ENCODE results near the gene MPI. TPM values are rescaled to one million over a fixed set of nuclear protein-coding genes. Genes with fewer than 3 reads are reported as not detected.
"Not testable (repeated sequence)": the region's sequence is repeated elsewhere in the genome, so short reads cannot be mapped to it uniquely, and the experiment has no call there.

The MPI gene
- total RNA-seq, 2 donors from 2014 or later: 22.4 to 26.5 TPM

DNA sequence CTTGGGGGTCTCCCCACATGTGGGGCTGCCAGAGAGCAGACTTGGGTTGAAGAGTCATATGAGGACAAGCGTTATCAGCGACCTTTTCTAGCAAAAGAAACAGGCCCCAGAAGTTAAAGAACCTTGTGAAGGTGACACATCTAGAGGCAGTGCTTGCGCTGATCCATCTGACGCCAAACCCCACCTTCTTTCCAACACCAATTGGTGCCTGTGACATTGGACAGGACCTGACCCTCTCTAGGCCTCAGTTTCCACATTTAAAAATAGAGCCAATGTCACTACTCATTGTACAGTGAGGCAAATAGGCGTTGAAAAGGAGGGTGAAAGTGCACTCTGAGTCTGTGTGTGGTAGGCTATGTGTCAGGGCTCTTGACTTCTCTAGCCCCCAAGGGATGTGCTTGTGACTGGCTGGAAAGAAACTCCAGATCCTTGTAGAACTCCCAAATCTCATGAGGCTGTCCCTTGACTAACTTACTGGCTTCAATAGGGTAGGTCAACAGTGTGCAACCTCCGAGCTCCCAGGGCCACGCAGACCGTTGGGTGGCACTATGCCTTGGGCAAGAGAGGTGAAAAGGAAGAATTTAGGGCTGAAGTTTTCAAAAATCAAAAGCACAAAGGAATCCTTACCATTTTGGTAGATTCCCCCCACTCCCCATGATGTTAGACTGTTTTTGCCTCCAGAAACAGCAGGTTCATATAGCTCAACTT lies 17.5 kb downstream of the MPI start:
- intact Hi-C loops (cut with DNase I): no loop called here

DNA sequence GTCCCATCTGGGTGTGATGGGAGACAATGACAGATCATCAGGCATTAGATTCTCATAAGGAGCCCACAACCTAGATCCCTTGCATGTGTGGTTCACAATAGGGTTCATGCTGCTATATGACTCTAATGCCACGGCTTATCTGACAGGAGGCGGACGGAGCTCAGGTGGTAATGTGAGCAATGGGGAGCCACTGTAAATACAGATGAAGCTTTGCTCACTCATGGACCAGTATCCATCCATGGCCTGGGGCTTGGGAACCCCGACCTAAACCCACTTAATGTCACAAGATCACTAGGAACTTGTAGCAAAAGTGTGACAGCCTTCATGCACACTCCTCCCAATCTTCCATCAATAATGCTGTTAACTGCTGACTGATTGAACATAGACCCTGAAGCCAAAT lies 18.8 kb downstream of the MPI start:
- intact Hi-C loops (cut with DNase I): no loop called here
- no peak for DNase-seq (ENCODE audit: low spot score)

More for the DNA sequence above, 17.5 kb downstream of the MPI start:
- no peak for DNase-seq (ENCODE audit: low spot score)

DNA sequence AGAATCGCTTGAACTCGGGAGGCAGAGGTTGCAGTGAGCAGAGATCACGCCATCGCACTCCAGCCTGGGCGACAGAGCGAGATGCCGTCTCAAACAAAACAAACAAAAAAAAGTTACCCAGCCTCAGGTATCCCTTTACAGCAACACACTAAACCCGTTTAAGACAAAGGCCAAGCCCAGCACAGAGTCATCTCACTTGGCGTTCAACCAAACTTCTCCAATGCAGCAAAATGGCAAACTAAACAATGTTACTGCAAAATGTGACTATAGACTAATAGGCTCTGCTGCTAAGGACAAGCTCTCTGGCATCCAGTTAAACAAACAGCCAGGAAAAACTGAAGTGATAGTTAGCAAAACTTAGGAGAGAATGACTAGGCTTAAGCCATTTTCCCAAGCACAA lies 23.2 kb downstream of the MPI start:
- no peak for DNase-seq (ENCODE audit: low spot score)
- intact Hi-C loops (cut with DNase I): no loop called here

DNA sequence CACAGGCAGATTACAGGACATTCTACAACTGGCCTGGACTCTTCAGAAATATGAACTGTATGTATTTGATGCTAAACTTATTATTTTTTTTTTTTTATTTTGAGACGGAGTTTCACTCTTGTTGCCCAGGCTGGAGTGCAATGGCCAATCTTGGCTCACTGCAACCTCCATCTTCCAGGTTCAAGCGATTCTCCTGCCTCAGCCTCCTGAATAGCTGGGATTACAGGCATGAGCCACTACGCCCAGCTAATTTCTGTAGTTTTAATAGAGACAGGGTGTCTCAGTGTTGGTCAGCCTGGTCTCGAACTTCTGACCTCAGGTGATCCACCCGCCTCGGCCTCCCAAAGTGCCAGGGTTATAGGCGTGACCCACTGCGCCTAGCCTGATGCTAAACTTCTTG lies 24.0 kb downstream of the MPI start:
- intact Hi-C loops (cut with DNase I): not testable (repeated sequence)
- DNase-seq (ENCODE audit: low spot score): peak; percentile 8

DNA sequence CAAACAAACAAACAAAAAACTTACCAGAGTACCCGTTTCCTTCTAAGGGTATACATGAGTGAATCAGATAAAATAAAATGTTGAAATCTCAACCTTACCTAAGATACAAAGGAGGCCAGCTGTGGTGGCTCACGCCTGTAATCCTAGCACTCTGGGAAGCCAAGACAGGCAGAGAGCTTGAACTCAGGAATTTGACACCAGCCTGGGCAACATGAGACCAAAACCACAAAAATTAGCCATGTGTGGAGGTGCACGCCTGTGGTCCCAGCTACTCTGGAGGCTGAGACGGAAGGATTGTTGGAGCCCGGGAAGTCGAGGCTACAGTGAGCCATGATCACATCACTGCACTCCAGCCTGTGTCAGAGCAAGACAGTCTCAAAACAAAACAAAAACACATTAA lies 27.8 kb downstream of the MPI start:
- intact Hi-C loops (cut with DNase I): no loop called here

DNA sequence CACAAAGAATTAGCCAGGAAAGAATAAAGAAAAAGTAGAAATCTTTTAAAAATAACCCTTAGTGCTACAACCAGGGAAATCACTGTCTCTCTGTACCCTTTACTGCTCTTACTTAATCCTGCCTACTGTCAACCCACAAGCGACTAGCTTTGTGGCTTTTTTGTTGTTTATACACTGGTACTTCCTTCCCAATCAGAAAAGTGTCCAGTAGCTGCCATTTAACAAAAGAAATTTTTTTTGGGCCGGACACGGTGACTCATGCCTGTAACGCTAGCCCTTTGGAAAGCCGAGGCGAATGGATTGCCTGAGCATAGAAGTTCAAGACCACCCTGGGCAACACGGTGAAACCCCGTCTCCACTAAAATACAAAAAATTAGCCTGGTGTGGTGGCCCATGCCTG lies 30.6 kb downstream of the MPI start:
- peak; percentile 32 for DNase-seq (ENCODE audit: low spot score)
- intact Hi-C loops (cut with DNase I): no loop called here

More for the DNA sequence above, 27.8 kb downstream of the MPI start:
- peak; percentile 7 for DNase-seq (ENCODE audit: low spot score)

DNA sequence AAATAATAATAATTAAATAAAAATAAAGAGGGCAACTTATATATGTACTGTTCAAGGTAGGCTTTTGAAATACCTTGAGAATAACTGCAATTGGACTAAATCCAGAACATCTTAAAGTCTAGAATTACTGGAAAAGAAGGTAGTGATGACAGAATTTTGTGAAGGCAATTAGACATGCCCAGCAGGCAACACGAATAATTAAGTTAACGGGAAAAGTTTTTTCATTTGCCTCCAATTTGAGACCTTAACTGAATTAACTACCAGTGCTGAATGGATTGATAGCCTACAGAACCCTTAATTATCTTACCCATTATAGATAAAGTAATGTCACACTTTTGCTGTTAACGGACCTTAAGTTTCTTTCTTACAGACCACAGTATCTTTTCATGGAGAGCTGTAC lies 34.7 kb downstream of the MPI start:
- intact Hi-C loops (cut with DNase I): no loop called here
- no peak for DNase-seq (ENCODE audit: low spot score)

DNA sequence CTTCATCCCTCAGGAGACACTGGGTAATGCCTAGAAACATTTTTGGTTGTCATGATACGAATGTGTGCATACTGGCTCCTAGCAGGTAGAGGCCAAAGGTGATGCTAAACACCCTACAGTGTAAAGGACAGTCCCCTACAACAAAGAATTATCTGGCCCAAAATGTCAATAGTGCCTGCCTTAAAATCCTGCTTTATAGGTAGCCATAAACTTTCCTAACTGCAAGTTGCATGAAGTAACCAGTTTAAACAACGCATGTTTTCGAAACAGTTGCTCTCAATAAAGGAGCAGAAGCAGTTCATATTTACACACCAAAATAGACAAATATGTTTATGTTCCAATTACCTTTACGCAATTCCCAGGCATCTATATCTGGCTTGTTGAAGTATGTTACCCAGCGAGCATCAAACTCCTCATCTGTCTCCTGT lies 38.9 kb downstream of the MPI start:
- no peak for DNase-seq (ENCODE audit: low spot score)
- intact Hi-C loops (cut with DNase I): no loop called here

DNA sequence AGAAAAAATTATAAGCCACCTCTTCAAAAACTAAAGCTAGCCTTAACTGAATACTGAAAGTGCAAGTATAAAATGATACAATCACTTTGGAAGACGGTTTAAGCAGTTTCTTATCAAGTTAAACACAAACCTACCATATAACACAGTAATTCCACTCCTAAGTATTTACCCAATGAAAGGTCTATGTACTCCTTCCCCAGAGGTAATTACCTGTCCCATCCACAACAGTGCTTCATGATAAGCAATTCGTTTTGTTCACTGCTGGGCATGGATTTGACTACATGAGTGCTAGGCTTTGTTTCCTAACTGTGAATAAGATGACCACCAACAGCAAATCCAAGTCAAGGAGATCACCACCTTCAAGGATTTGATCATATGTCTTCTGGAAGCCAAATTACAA lies 43.7 kb downstream of the MPI start:
- intact Hi-C loops (cut with DNase I): no loop called here
- DNase-seq (ENCODE audit: low spot score): no peak

DNA sequence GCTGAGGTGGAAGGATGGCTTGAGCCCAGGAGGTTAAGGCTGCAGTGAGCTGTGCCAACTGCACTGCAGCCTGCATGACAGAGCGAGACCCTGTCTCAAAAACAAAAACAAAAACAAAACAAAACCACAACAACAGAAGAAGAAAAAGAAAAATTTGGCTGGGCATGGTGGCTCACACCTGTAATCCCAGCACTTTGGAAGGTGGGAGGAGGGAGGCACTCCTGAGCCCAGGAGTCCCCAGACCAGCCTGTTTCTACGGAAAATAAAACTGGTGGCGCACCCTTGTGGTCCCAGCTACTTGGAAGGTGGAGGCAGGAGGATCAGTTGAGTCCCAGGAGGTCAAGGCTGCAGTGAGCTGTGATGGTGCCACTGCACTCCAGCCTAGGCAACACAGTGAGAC lies 45.4 kb downstream of the MPI start:
- DNase-seq (ENCODE audit: low spot score): peak; percentile 19
- intact Hi-C loops (cut with DNase I): not testable (repeated sequence)

DNA sequence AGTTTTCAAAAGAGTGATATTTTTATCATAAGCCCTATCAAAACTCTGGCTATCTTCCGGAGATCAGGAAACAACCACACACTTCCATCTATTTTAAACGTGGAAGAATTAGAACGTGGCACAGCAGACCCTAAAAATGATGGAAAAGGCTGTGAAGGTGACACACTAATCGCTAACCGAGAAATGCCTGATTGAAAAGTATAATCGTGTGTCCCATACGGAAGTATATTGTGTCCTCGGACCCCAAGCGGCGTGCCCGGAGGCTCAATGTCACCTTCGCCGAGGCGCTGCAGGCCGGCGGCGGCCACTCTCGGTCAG lies 47.4 kb downstream of the MPI start:
- intact Hi-C loops (cut with DNase I): no loop called here
- DNase-seq (ENCODE audit: low spot score): no peak

DNA sequence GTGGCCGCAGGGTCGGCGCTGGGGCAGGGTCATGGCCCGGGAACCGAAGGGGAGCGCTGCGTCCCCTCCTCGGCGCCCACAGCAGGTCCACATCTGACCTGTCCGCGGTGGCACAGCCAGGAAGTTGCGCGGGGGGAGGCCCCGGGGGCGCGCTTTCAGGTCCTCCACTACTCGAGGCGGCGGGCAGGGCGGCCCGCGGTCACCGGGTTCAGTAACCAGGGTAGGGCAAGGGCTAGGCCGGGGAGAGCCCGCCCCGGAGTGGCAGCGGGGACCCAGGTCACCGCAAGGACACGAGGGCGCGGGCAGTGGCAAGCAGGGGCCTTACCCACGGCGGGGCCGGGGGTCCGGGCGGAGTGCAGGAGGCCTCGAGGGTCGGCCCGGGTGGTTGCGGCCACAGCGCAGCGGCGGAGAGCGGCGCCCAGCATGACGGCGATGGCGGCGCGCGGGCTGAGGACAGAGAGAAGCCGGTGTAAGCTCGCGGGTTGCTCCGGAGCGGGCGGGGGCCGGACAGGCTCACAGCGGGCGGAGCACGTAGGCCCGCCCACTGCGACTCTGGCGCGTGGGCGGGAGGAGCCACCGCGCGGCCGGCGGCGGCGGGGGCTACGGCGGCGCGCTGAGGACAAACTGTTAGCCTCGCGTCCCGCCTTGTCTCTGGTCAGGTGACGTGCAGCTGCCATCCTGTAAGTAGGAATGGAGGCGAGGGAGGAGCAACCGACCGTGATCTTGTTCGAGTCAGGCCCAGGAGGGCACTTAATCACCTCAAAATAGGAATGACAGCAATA lies 47.9 kb downstream of the MPI start, which contains the start of gene COX5A:
Gene COX5A, minus strand, starts transcription at position 484 of the 782 bp plus-strand sequence. Its CDS starts 59 bp downstream, at position 425.
- intact Hi-C loops (cut with DNase I): no loop called here
- DNase-seq (ENCODE audit: low spot score): peak; percentile 98

DNA sequence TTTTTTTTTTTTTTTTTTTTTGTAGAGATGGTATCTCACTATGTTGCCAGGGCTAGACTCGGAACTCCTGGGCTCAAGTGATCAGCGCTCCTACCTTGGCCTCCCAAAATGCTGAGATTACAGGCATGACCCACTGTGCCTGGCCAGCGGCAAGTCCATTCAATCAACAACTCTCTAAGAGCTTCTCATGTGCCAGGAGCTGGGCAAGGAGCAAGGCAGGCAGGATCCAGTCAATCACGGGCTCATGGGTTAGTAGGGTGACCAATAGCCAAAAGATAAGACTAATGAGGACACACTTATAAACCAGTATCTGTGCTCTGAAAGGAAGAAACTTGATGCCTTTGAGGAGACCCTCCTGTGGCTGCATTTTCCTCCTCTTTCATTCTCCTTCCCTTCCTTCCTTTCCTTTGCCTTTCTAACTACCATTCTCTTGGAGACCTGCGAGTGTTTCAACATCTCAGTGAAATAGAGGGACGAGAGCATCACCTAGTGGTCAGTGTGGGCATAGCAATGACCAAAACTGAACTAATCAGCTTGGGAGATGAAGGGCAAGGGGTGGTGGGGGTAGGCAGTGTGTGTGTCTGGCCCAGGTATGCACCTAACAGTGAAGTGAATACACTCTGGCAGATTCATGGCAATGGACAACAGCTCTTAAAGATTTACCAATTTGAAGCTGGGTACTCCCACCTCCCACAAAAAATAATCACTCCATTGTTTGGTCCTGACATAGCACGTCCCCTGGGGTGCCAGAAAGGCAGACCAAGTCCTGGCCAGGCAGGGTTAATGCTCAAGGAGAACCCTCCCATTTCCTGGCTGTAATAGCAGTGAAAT lies 60.5 kb downstream of the MPI start:
- intact Hi-C loops (cut with DNase I): loop anchor here (10.0 kb wide), 2 partner anchors 175 to 255 kb away; partner anchors contain the start of gene C15orf39 (in 1 of the 2)
- no peak for DNase-seq (ENCODE audit: low spot score)

DNA sequence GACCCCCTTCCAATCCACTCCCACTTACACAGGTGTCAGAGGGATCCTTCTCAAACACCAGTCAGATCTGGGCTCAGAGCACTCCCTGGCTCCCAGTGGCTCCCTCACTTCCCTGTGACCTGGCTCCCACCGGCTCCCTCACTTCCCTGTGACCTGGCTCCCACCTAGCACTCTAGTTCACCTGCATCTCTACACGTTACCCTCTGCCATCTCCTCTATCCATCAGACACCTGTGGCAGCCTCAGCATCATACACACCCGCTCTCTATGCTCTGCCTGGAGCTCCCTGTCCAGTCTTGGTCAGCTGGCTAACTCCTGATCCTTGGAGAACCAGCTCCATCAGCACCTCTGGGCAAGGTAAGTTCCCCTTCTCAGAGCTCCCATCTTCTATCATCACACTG lies 61.2 kb downstream of the MPI start:
- intact Hi-C loops (cut with DNase I): loop anchor here (10.0 kb wide), 2 partner anchors 176 to 254 kb away; partner anchors contain the start of gene C15orf39 (in 1 of the 2)
- DNase-seq (ENCODE audit: low spot score): no peak

Small RNA genes lying within 50 kb of the gene (microRNA-seq; reads per million reads assigned to microRNA genes)
- 0.52 to 1.3 reads per million in 2 donors for gene MIR6882 (ENCODE audit: borderline microRNAs expressed in 2 of 2)

Other genes starting within 250 kb of the MPI start
- gene EDC3, start 194.0 kb upstream of the MPI start, total RNA-seq: 10 to 100 TPM; 21.8 to 22.1 TPM
- under 1 TPM in 1 of 2 donors, not detected in 1; 0.48 TPM for gene CYP1A1, start 164.5 kb upstream of the MPI start, total RNA-seq
- not detected for gene CYP1A2, start 141.2 kb upstream of the MPI start, total RNA-seq
- gene CSK, start 108.0 kb upstream of the MPI start, total RNA-seq: 10 to 100 TPM; 29.6 to 31.8 TPM
- not detected for gene LMAN1L, start 77.2 kb upstream of the MPI start, total RNA-seq
- gene CPLX3, start 63.4 kb upstream of the MPI start, total RNA-seq: not detected
- 10 to 100 TPM; 19.1 to 21.8 TPM for gene ULK3, start 46.9 kb upstream of the MPI start, total RNA-seq
- gene SCAMP2, start 16.7 kb upstream of the MPI start, total RNA-seq: 10 to 100 TPM; 65.1 to 65.6 TPM
- gene FAM219B, start 16.8 kb downstream of the MPI start, total RNA-seq: 10 to 100 TPM; 61.5 to 81.0 TPM
- 100 to 1,000 TPM in 1 of 2 donors, 10 to 100 TPM in 1; 90.6 to 101 TPM for gene COX5A, start 48.0 kb downstream of the MPI start, total RNA-seq
- 1 to 10 TPM; 7.5 to 9.3 TPM for gene RPP25, start 66.7 kb downstream of the MPI start, total RNA-seq
- gene SCAMP5, start 105.5 kb downstream of the MPI start, total RNA-seq: 1 to 10 TPM; 2.4 to 2.9 TPM
- gene PPCDC, start 133.5 kb downstream of the MPI start, total RNA-seq: 10 to 100 TPM in 1 of 2 donors, 1 to 10 TPM in 1; 9.2 to 11.0 TPM

Data from posterior vena cava (tissue), 2 donors.